PFSK-1 (cell line): ENCODE data around the gene GAS6.

Experiments
- FOXP2 ChIP-seq: optimal IDR thresholded peaks from 2 replicates; pipeline ENCODE3; 2011; ENCODE audit warnings: borderline replicate concordance, control low read depth, inconsistent platforms; ENCODE audit not compliant: insufficient read depth; ENCODE audit errors: extremely low read length, extremely low read depth
- POLR2AphosphoS5 ChIP-seq: IDR thresholded peaks from 2 replicates; pipeline ENCODE4 v1.6.1; 2012; ENCODE audit warnings: low read depth, mild to moderate bottlenecking, control low read depth, low read length, moderate library complexity
- SIN3A ChIP-seq: IDR thresholded peaks from 2 replicates; pipeline ENCODE4 v1.6.1; 2012; ENCODE audit warnings: mild to moderate bottlenecking, low read length, moderate library complexity, borderline replicate concordance; ENCODE audit not compliant: insufficient read depth
- TAF1 ChIP-seq: IDR thresholded peaks from 2 replicates; pipeline ENCODE4 v1.6.1; 2012; ENCODE audit warnings: low read length, control low read depth, borderline replicate concordance; ENCODE audit not compliant: insufficient read depth
- TF ChIP-seq, protein P1 (sequence below), 2 experiments: IDR thresholded peaks; 2 replicates each; pipeline versions ENCODE4 v1.6.1 to v1.8.0; 2011 to 2012; ENCODE audit warnings: low read depth in 2 of 2, low read length in 2 of 2, control low read depth in 1 of 2, inconsistent platforms in 1 of 2, mild to moderate bottlenecking in 1 of 2, moderate library complexity in 1 of 2; ENCODE audit not compliant: insufficient read depth in 1 of 2

GAS6 gene

DNA sequence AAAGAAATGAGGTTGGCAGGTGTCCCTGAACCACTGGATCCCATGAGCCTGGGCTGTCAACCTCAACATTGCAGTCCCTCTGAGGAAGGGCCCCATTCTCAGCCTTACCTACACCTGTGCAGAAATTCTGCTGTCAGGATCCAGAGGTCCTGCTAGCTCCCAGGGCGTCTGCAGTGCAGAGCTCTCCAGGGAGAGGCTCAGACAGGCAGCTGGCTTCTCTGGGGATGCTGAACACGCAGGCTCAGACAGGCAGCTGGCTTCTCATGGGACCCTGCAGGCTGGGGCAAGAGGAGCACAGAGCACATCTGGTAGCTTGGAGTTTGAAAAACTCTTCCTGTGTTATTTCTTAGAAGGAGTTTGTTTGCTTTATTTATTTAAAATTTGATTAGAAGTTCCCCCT, 53.9 kb downstream of the GAS6 start:
- TF ChIP-seq POLR2AphosphoS5 (no peak), TAF1 (no peak), FOXP2 (no peak), SIN3A (no peak)
- TF ChIP-seq, protein P1, sequence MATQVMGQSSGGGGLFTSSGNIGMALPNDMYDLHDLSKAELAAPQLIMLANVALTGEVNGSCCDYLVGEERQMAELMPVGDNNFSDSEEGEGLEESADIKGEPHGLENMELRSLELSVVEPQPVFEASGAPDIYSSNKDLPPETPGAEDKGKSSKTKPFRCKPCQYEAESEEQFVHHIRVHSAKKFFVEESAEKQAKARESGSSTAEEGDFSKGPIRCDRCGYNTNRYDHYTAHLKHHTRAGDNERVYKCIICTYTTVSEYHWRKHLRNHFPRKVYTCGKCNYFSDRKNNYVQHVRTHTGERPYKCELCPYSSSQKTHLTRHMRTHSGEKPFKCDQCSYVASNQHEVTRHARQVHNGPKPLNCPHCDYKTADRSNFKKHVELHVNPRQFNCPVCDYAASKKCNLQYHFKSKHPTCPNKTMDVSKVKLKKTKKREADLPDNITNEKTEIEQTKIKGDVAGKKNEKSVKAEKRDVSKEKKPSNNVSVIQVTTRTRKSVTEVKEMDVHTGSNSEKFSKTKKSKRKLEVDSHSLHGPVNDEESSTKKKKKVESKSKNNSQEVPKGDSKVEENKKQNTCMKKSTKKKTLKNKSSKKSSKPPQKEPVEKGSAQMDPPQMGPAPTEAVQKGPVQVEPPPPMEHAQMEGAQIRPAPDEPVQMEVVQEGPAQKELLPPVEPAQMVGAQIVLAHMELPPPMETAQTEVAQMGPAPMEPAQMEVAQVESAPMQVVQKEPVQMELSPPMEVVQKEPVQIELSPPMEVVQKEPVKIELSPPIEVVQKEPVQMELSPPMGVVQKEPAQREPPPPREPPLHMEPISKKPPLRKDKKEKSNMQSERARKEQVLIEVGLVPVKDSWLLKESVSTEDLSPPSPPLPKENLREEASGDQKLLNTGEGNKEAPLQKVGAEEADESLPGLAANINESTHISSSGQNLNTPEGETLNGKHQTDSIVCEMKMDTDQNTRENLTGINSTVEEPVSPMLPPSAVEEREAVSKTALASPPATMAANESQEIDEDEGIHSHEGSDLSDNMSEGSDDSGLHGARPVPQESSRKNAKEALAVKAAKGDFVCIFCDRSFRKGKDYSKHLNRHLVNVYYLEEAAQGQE (IDR thresholded peaks at IDR 0.05; ENCODE audit: insufficient read depth in 1 of 2, low read depth in 2 of 2, low read length in 2 of 2) = no peak

DNA sequence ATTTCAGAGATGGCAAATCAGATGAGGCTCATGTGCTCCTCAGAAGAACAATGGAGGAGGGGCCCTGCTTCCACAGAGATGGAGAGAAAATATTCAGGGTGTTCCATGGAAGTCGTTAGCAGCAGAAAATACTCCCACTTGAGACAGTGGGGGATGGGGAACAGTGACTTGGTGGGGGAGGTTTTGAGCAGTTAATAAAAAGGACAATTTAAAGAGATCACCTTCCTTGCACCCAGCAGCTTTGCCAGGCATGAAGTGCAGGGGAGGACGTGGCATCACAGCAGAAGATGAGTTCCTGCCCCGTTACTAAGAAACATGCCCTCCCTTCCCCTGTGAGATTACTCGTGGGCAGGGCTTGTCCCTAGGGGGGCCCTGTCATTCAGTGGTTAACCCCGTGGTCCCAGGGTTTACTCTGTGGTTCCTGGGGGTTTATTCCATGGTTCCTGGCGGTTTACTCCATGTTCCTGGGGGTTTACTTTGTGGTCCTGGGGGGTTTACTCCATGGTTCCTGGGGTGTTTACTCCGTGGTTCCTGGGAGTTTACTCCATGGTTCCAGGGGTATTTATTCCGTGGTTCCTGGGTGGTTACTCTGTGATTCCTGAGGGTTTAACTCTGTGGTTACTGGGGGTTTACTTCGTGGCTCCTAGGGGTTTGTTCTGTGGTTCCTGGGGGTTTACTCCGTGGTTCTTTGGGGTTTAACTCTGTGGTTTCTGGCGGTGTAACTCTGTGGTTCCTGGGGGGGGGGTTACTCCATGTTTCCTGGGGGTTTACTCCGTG, 55.6 kb downstream of the GAS6 start:
- TF ChIP-seq, protein P1 (IDR thresholded peaks at IDR 0.05; ENCODE audit: insufficient read depth in 1 of 2, low read depth in 2 of 2, low read length in 2 of 2) = no peak
- TF ChIP-seq POLR2AphosphoS5 (no peak), TAF1 (no peak), SIN3A (no peak), FOXP2 (no peak)

GRCh38 chr13:113806526-113806925, 57.4 kb downstream of the GAS6 start:
- TF ChIP-seq, protein P1 (IDR thresholded peaks at IDR 0.05; ENCODE audit: insufficient read depth in 1 of 2, low read depth in 2 of 2, low read length in 2 of 2) = no peak
- no peak for TF ChIP-seq SIN3A

DNA sequence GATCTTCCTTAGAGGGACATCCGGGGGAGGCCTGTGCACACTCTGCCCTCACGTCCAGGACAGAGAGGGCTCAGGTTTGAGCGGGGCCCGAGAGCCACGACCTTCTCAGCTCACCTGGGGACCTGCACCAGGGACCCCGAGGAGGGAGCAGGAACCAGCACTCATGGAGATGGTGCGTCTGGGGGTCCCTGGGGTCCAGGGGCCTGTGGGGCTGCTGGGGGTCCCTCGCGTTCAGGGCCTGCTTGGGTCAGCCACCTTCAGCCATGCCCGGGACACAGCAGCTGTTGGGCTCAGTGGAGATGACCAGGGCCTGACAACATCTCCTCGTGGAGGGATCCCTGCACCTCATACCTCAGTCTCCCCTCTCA, 57.8 kb downstream of the GAS6 start:
- TF ChIP-seq POLR2AphosphoS5 (no peak), SIN3A (no peak), FOXP2 (no peak), TAF1 (no peak)
- TF ChIP-seq, protein P1 (IDR thresholded peaks at IDR 0.05; ENCODE audit: insufficient read depth in 1 of 2, low read depth in 2 of 2, low read length in 2 of 2) = no peak
